Prostate gland (tissue), 2 donors: ENCODE data around the gene FOXL1.

Experiments
- POLR2A ChIP-seq: fragments of 450-650 bp; IDR thresholded peaks from one replicate; pipeline ENCODE4 v1.6.1; 2016; ENCODE audit warnings: antibody characterized with exemption, mild to moderate bottlenecking
- POLR2AphosphoS5 ChIP-seq: sonication (generic); formaldehyde crosslinking; IDR thresholded peaks from one replicate; pipeline ENCODE4 v1.6.1; 2017; ENCODE audit warnings: antibody characterized with exemption
- TF ChIP-seq, protein P1 (sequence below), 4 experiments: fragments of 200-600 bp in 2 of 4; fragments of 450-650 bp in 2 of 4; sonication (generic) in 2 of 4; IDR thresholded peaks; 1 replicate in 3 of 4; 2 replicates in 1 of 4; pipeline ENCODE4 v1.5.1; 2016 to 2019; ENCODE audit warnings: antibody characterized with exemption in 4 of 4, mild to moderate bottlenecking in 2 of 4, moderate library complexity in 2 of 4

DNA sequence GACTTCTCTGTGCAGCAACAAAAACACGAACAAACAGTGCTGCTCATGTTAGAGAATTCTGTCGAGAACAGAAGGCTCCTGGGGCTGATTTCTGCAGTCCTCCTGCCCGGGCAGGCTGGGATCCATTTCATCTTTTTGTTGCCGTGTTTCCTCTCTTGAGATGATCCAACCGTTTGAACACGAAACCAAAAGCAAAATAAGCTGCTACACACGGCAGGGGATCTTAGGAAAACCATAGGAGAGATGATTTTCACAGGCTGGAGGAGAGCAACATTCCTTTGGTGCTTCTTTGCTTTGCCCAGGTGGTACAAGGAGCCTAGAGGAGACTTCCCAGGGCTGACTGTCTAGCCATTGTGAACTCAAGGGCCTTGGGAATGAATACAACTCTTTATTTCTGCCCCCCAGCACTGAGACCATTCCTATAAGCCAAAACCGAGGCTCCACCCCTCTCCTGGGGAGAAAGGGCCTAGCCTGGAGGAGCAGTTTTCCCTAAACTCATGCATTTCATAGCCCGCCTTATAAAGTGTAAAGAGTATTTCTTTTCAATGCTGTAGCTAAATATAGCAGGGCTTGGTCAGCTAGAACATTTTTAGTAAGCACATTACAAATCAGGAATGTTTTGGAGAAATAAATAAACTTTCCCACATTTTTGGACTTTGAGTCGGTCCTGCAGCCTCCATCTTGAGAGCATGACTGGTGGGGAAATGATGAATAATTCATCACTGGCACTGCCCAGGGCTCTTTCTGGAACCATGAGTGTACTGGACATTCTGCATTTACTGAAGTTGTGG lies 7.7 kb downstream of the FOXL1 start:
- TF ChIP-seq, protein P1, sequence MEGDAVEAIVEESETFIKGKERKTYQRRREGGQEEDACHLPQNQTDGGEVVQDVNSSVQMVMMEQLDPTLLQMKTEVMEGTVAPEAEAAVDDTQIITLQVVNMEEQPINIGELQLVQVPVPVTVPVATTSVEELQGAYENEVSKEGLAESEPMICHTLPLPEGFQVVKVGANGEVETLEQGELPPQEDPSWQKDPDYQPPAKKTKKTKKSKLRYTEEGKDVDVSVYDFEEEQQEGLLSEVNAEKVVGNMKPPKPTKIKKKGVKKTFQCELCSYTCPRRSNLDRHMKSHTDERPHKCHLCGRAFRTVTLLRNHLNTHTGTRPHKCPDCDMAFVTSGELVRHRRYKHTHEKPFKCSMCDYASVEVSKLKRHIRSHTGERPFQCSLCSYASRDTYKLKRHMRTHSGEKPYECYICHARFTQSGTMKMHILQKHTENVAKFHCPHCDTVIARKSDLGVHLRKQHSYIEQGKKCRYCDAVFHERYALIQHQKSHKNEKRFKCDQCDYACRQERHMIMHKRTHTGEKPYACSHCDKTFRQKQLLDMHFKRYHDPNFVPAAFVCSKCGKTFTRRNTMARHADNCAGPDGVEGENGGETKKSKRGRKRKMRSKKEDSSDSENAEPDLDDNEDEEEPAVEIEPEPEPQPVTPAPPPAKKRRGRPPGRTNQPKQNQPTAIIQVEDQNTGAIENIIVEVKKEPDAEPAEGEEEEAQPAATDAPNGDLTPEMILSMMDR (IDR thresholded peaks at IDR 0.05), result no peak
- no peak for TF ChIP-seq POLR2A
- no peak for TF ChIP-seq POLR2AphosphoS5
